ENCODE data around the gene RNU1-1. TPM values are rescaled to one million over a fixed set of nuclear protein-coding genes. Genes with fewer than 3 reads are reported as not detected.

The RNU1-1 gene
- total RNA-seq, 1 experiment from 2014 or later = 1,197 TPM

Other genes with a start within 250 kb of the RNU1-1 start
- 16.6 to 18.0 TPM (median 17.5 TPM) in 3 replicates for gene FBXO42, start 161.8 kb downstream of the RNU1-1 start, total RNA-seq (2021)
- gene SZRD1, start 147.0 kb downstream of the RNU1-1 start, total RNA-seq (2021) = 94.9 to 113 TPM (median 104 TPM) in 3 replicates
- 0.07 to 0.41 TPM in 2 of 3 replicates, not detected in the other for gene SPATA21, start 76.9 kb downstream of the RNU1-1 start, total RNA-seq (2021)
- 29.8 to 33.9 TPM (median 30.4 TPM) in 3 replicates for gene NECAP2, start 73.6 kb downstream of the RNU1-1 start, total RNA-seq (2021)
- 17.5 to 18.3 TPM (median 17.9 TPM) in 3 replicates for gene NBPF1, start 99.3 kb upstream of the RNU1-1 start, total RNA-seq (2021)
- 1,028 to 1,267 TPM (median 1,197 TPM) in 3 replicates for gene RNU1-3, start 152.7 kb upstream of the RNU1-1 start, total RNA-seq (2021)
- gene RNU1-4, start 226.2 kb upstream of the RNU1-1 start, total RNA-seq (2021) = 1,028 to 1,267 TPM (median 1,197 TPM) in 3 replicates

Data from WTC11 (cell line).